Gastroesophageal sphincter (tissue), 3 donors: ENCODE data around the gene CDH4.
A peak's percentile ranks its signal among the peaks of the same experiment; 100 is the strongest.

Experiments
- EP300 ChIP-seq: sonication (generic); formaldehyde crosslinking; IDR thresholded peaks from one replicate; pipeline ENCODE4 v1.6.1; 2017; ENCODE audit warnings: antibody characterized with exemption, mild to moderate bottlenecking
- POLR2A ChIP-seq, 2 donors: fragments of 450-650 bp; IDR thresholded peaks; one replicate each; pipeline ENCODE4 v1.6.1; 2017; ENCODE audit warnings: antibody characterized with exemption in 2 of 2, mild to moderate bottlenecking in 2 of 2, moderate library complexity in 1 of 2
- TF ChIP-seq, protein P1 (sequence below), 4 experiments: fragments of 200-600 bp in 2 of 4; fragments of 450-650 bp in 2 of 4; sonication (generic) in 1 of 4; IDR thresholded peaks; one replicate each; pipeline ENCODE4 v1.5.1; 2017 to 2019; ENCODE audit warnings: antibody characterized with exemption in 4 of 4, mild to moderate bottlenecking in 2 of 4, moderate library complexity in 2 of 4

DNA sequence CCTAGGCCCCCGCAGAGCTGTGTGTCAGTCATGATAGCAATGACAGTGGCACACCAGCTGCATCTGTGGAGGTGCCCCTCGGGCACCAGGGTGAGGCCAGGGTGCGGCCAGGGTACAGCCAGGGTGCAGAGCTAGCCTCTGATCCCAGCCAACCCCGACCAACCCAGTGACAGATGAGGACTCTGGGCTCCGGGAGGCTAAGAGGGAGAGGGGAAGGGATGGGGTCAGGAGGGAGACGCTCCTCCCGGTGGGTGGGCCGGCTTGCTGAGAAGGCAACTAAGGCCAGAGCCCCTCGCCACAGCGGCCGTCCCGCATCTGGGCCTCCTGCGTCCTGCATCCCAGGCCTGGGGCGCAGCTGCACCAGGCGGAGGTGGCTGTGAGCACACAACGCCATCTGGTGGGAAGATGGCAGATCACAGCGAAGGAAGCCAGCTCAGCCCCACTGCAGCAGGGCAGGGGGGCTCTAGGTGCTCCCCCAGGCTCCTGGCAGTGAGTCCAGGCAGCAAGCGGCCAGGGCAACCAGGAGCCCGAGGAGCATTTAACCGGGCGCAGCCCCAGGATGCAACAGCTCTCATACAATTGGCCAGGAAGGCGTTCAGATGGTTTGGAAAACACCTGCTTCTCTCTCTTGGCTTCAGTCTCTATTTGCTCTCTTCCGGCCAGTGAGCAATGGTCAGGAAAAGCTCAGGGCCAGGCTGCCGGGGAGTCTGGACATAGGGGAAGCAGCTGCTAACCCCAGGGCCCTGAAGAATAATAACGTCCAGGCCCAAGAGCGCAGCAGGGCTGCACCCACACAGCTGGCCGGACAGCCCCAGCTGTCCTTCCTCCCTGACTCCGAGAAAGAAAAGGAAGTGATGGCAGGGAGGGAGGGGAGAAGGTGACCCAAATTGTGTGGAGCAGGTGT lies 644.2 kb downstream of the CDH4 start:
- TF ChIP-seq, protein P1, sequence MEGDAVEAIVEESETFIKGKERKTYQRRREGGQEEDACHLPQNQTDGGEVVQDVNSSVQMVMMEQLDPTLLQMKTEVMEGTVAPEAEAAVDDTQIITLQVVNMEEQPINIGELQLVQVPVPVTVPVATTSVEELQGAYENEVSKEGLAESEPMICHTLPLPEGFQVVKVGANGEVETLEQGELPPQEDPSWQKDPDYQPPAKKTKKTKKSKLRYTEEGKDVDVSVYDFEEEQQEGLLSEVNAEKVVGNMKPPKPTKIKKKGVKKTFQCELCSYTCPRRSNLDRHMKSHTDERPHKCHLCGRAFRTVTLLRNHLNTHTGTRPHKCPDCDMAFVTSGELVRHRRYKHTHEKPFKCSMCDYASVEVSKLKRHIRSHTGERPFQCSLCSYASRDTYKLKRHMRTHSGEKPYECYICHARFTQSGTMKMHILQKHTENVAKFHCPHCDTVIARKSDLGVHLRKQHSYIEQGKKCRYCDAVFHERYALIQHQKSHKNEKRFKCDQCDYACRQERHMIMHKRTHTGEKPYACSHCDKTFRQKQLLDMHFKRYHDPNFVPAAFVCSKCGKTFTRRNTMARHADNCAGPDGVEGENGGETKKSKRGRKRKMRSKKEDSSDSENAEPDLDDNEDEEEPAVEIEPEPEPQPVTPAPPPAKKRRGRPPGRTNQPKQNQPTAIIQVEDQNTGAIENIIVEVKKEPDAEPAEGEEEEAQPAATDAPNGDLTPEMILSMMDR (IDR thresholded peaks at IDR 0.05), result peak in 3 of 4 experiments; percentile 46 to 74 (median 64)
- TF ChIP-seq POLR2A (IDR thresholded peaks at IDR 0.05) (no peak), EP300 (no peak)
